ENCODE data around the gene TMEM259. TPM values are rescaled to one million over a fixed set of nuclear protein-coding genes. Genes with fewer than 3 reads are reported as not detected.

TMEM259 gene
- total and polyA plus RNA-seq, 2 donors (not counting 3 experiments of a cell fraction or from before 2014, with no cell fraction given): 142 to 297 TPM

DNA sequence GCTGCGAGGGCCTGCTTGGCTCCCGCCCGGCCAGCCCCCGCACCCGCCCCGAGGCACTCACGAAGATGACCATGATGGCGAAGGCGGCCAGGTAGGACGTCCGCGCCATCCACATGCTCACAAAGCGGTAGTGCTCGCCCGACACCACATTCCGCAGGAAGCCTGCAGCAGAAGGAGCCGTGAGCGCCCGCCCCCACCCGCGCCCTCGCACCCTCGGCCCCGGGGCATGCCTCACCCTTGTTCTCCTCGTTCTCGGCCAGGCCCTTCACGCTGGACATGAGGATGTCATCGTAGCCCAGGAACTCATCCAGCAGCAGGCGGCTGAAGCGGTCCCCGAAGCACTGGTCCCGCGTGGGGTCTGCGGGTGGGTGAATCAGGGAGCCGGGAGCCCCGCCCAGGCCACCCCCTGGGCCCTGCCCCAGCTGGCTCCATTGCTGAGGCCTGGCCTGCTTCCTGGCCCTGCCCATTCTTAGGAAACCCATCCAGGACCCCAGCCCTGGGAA lies 9.0 kb downstream of the TMEM259 start:
- Histone ChIP-seq H3K4me2 (ENCODE audit: insufficient read depth, low read length) (no peak overlapping the region), H3K9ac (replicated peaks; ENCODE audit: extremely low read depth, insufficient read depth, low read length) (no peak overlapping the region), H3K4me1 (ENCODE audit: control insufficient read depth, extremely low read depth, insufficient read depth, low read length) (peaks cover 8% of the 10 kb centered on the region), H3K4me3 (replicated peaks in 1 of 3; ENCODE audit: insufficient read depth in 1 of 3, low read depth in 1 of 3, low read length in 3 of 3) (no peak overlapping the region), H3K27me3 (ENCODE audit: control insufficient read depth in 2 of 2, insufficient read depth in 2 of 2, low read length in 2 of 2) (no peaks in the 10 kb centered on the region), H4K20me1 (replicated peaks; ENCODE audit: control insufficient read depth, extremely low read depth, insufficient read depth, low read length) (no peaks in the 10 kb centered on the region), H3K9me1 (replicated peaks; ENCODE audit: control insufficient read depth, extremely low read depth, insufficient read depth, low read length) (no peaks in the 10 kb centered on the region), H3K27ac (ENCODE audit: insufficient read depth, low read depth, low read length) (no peak overlapping the region), H3K9me3 (replicated peaks; ENCODE audit: control insufficient read depth, insufficient read depth, low read length) (no peaks in the 10 kb centered on the region), H2AFZ (ENCODE audit: low read depth, low read length) (no peak overlapping the region), H3K79me2 (ENCODE audit: control insufficient read depth, insufficient read depth, low read length) (peaks cover 38% of the 10 kb centered on the region), H3K36me3 (ENCODE audit: control insufficient read depth in 2 of 2, extremely low read depth in 1 of 2, insufficient read depth in 2 of 2, low read length in 2 of 2) (peaks cover 5 to 23% of the 10 kb centered on the region in 2 experiments)
- ChIA-PET CTCF (no interaction called here), POLR2A (no interaction called here)
- DNase-seq (ENCODE audit: low read depth, low spot score) (no peak), FAIRE-seq (no peak)
- dilution Hi-C loops (cut with MboI; ENCODE audit: extremely low pct_ligation_motif_present, low sequenced_read_pairs) (no loop called here), intact Hi-C loops (cut with micrococcal nuclease) (no loop called here)
- BruUV-seq (replicated peaks): no TSS peak
- TF ChIP-seq POLR2AphosphoS5 (IDR thresholded peaks at IDR 0.05; ENCODE audit: insufficient read depth, low read depth, low read length) (no peak), POLR2A (IDR thresholded peaks at IDR 0.05; ENCODE audit: low read depth, low read length) (no peak), FOS (IDR thresholded peaks at IDR 0.05; ENCODE audit: borderline replicate concordance, insufficient read depth, low read length) (no peak), EZH2 (IDR thresholded peaks at IDR 0.05; ENCODE audit: borderline replicate concordance, low read depth, low read length, severe bottlenecking) (no peak), MYC (IDR thresholded peaks at IDR 0.05; ENCODE audit: low read depth, low read length) (no peak), GATA2 (IDR thresholded peaks at IDR 0.05; ENCODE audit: insufficient read depth, insufficient read length, low read depth, low read length) (no peak), JUN (IDR thresholded peaks at IDR 0.05; ENCODE audit: borderline replicate concordance, insufficient read depth, insufficient read length, low read depth) (no peak)
- TF ChIP-seq, protein P1, sequence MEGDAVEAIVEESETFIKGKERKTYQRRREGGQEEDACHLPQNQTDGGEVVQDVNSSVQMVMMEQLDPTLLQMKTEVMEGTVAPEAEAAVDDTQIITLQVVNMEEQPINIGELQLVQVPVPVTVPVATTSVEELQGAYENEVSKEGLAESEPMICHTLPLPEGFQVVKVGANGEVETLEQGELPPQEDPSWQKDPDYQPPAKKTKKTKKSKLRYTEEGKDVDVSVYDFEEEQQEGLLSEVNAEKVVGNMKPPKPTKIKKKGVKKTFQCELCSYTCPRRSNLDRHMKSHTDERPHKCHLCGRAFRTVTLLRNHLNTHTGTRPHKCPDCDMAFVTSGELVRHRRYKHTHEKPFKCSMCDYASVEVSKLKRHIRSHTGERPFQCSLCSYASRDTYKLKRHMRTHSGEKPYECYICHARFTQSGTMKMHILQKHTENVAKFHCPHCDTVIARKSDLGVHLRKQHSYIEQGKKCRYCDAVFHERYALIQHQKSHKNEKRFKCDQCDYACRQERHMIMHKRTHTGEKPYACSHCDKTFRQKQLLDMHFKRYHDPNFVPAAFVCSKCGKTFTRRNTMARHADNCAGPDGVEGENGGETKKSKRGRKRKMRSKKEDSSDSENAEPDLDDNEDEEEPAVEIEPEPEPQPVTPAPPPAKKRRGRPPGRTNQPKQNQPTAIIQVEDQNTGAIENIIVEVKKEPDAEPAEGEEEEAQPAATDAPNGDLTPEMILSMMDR (IDR thresholded peaks at IDR 0.05; ENCODE audit: extremely low read depth in 1 of 2, insufficient read depth in 1 of 2, low read depth in 1 of 2, low read length in 2 of 2): no peak
- TF ChIP-seq, protein P2, sequence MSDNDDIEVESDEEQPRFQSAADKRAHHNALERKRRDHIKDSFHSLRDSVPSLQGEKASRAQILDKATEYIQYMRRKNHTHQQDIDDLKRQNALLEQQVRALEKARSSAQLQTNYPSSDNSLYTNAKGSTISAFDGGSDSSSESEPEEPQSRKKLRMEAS (IDR thresholded peaks at IDR 0.05; ENCODE audit: insufficient read depth, insufficient read length): no peak
